HG03095 (cell line): Measurements from ENCODE around the gene ECT2.
"Not testable (repeated sequence)": the region's sequence is repeated elsewhere in the genome, so short reads cannot be mapped to it uniquely, and the experiment has no call there.

ENCODE experiments used
- ATAC-seq: cut with Tn5 transposase; IDR thresholded peaks from one replicate; pipeline ENCODE4 v1.9.1; 2021; ENCODE audit warnings: moderate library complexity; ENCODE audit not compliant: unreplicated experiment

Gene ECT2

GRCh38 chr3:172750368-172751174, at the start of gene ECT2:
TSS of gene ECT2 (plus strand) at chr3:172750726. CDS start at chr3:172754531, 3,805 bp downstream.
- peak; percentile 98 for ATAC-seq

- no peak for ATAC-seq
Observed at GRCh38 chr3:172700936-172701455, 49.5 kb upstream of the ECT2 start.

GRCh38 chr3:172701751-172702150, 48.8 kb upstream of the ECT2 start:
- no peak for ATAC-seq

GRCh38 chr3:172702256-172702655, 48.3 kb upstream of the ECT2 start:
- ATAC-seq = no peak

- not testable (repeated sequence) for ATAC-seq
Observed at GRCh38 chr3:172702731-172703130, 47.8 kb upstream of the ECT2 start.

- ATAC-seq = no peak
Observed at GRCh38 chr3:172704001-172704400, 46.5 kb upstream of the ECT2 start.

- no peak for ATAC-seq
Observed at GRCh38 chr3:172705170-172705569, 45.4 kb upstream of the ECT2 start.

- no peak for ATAC-seq
Observed at GRCh38 chr3:172707030-172707429, 43.5 kb upstream of the ECT2 start.

- ATAC-seq = no peak
Observed at GRCh38 chr3:172707967-172708366, 42.6 kb upstream of the ECT2 start.

- ATAC-seq = no peak
Observed at GRCh38 chr3:172708921-172709773, 41.4 kb upstream of the ECT2 start.

GRCh38 chr3:172709774-172710663, 40.5 kb upstream of the ECT2 start:
- no peak for ATAC-seq

- peak; percentile 100 for ATAC-seq
Observed at GRCh38 chr3:172710664-172711453, 39.7 kb upstream of the ECT2 start, which contains the start of gene NCEH1. TSS of gene NCEH1 (minus strand) at chr3:172711067. CDS start at chr3:172710984, 83 bp downstream.

GRCh38 chr3:172711454-172711795, 39.1 kb upstream of the ECT2 start:
- peak; percentile 14 for ATAC-seq

- no peak for ATAC-seq
Observed at GRCh38 chr3:172713316-172713715, 37.2 kb upstream of the ECT2 start.

GRCh38 chr3:172716476-172716875, 34.0 kb upstream of the ECT2 start:
- ATAC-seq = no peak

GRCh38 chr3:172717493-172718088, 32.9 kb upstream of the ECT2 start:
- no peak for ATAC-seq

GRCh38 chr3:172722536-172723040, 27.9 kb upstream of the ECT2 start:
- not testable (repeated sequence) for ATAC-seq

- ATAC-seq = no peak
Observed at GRCh38 chr3:172726380-172726779, 24.1 kb upstream of the ECT2 start.

GRCh38 chr3:172735014-172735413, 15.5 kb upstream of the ECT2 start:
- ATAC-seq = no peak
